Colonic mucosa (tissue), 4 donors: ENCODE measurements around the gene GALK2. TPM values are rescaled to one million over a fixed set of nuclear protein-coding genes. Genes with fewer than 3 reads are reported as not detected.
"Not testable (repeated sequence)": the region's sequence is repeated elsewhere in the genome, so short reads cannot be mapped to it uniquely, and the experiment has no call there.

Experiments used
- DNase-seq: peaks from one replicate; pipeline ENCODE4 v3.0.0-alpha.2; 2020
- H3K27ac ChIP-seq: fragments of 200-600 bp; one replicate; pipeline ENCODE4 v1.8.0; 2021
- H3K27me3 ChIP-seq: fragments of 200-600 bp; one replicate; pipeline ENCODE4 v1.8.0; 2021
- H3K36me3 ChIP-seq: fragments of 200-600 bp; one replicate; pipeline ENCODE4 v1.8.0; 2021
- H3K4me1 ChIP-seq: fragments of 200-600 bp; one replicate; pipeline ENCODE4 v1.8.0; 2021; ENCODE audit warnings: mild to moderate bottlenecking
- H3K4me3 ChIP-seq: fragments of 200-600 bp; one replicate; pipeline ENCODE4 v1.8.0; 2021
- H3K9ac ChIP-seq, 2 donors: one replicate each; pipeline ENCODE4 v1.7.0; 2013; ENCODE audit warnings: control low read depth in 2 of 2, low read depth in 2 of 2, low read length in 2 of 2
- H3K9me3 ChIP-seq: fragments of 200-600 bp; one replicate; pipeline ENCODE4 v1.8.0; 2021
- CTCF ChIP-seq: fragments of 200-600 bp; IDR thresholded peaks from one replicate; pipeline ENCODE4 v1.8.0; 2022; ENCODE audit warnings: antibody characterized with exemption, mild to moderate bottlenecking
- intact Hi-C: fragments of 100-400 bp; cut with DNase I; formaldehyde crosslinking; loops from one replicate; pipeline ENCODE4 v1.14.1; 2022
- total RNA-seq, 2 donors: library from RNA; stranded (reverse); fragmentation: NEBNext Ultra II Directional in 1 of 2; extraction: Animal tissue kit (Norgen Biotek cat#: 25700) in 1 of 2; gene quantifications; one replicate each; pipeline ENCODE4 v1.2.1, GENCODE V29; 2021
- donor health status: healthy.
- donor health status: DM: no; HTN: no; CAD: no.
- donor health status: DM: no; HTN: no; CAD: no.

The GALK2 gene
- total RNA-seq, 2 donors from 2014 or later = 39.7 to 48.3 TPM

DNA sequence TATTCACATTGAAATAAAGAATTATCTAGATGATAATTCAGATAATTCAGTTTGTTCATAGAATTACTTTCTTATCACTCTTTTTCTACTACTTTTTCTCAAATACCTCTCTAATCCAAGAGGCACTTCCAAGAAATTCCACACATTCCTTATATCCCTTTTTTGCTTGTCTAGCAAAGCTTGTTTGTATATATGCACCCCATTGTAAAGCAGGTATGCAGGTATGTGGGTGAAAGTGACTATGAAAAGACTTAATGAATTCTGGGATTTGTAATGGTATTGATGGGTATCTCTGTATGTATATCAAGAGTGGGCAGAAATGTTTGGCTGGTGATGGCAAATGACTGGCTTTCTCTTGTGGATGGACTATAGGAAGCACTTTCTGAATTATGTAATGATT is 158.9 kb downstream of the GALK2 start:
- Histone ChIP-seq H3K36me3 (no peaks in the 10 kb centered on the region), H3K9ac (no peak overlapping the region)

DNA sequence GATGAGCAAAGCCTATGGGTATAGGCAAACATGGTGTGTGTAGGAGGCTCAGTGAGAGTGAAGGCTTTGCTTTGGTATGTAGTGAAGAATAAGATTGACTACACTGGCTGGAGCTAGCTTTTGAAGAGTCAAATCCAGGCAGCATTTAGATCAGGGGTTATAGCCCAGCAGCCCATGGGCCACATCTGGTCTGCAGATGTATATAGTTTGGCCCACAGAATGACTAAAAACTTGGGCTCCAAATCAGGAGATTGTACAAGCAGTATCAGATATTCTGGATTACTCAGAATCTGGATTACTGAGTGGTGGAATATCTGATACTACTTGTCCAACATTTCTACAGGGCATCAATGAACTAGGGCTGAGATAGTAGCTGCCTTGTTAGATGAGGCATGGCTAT is 160.1 kb downstream of the GALK2 start:
- no peak overlapping the region for H3K9ac ChIP-seq
- no peak overlapping the region for H3K4me3 ChIP-seq
- no peaks in the 10 kb centered on the region for H3K27me3 ChIP-seq
- no peaks in the 10 kb centered on the region for H3K4me1 ChIP-seq
- TF ChIP-seq CTCF = no peak
- intact Hi-C loops = no loop called here
- H3K9me3 ChIP-seq = no peaks in the 10 kb centered on the region
- DNase-seq = no peak
- no peaks in the 10 kb centered on the region for H3K36me3 ChIP-seq
- no peak overlapping the region for H3K27ac ChIP-seq

More for the DNA sequence above, 158.9 kb downstream of the GALK2 start:
- no peaks in the 10 kb centered on the region for H3K27me3 ChIP-seq
- TF ChIP-seq CTCF = no peak
- no peak for DNase-seq
- no peak overlapping the region for H3K4me3 ChIP-seq
- H3K27ac ChIP-seq = no peak overlapping the region
- H3K4me1 ChIP-seq = no peaks in the 10 kb centered on the region
- H3K9me3 ChIP-seq = no peaks in the 10 kb centered on the region
- intact Hi-C loops = no loop called here

GRCh38 chr15:49331442-49331841 is 161.4 kb downstream of the GALK2 start:
- Histone ChIP-seq H3K9ac (no peak overlapping the region), H3K4me3 (no peak overlapping the region), H3K36me3 (no peaks in the 10 kb centered on the region), H3K9me3 (no peaks in the 10 kb centered on the region), H3K4me1 (no peaks in the 10 kb centered on the region), H3K27me3 (no peaks in the 10 kb centered on the region), H3K27ac (no peak overlapping the region)
- DNase-seq = no peak
- no peak for TF ChIP-seq CTCF
- intact Hi-C loops = no loop called here

- no peak for DNase-seq
- no peaks in the 10 kb centered on the region for H3K9me3 ChIP-seq
- no peaks in the 10 kb centered on the region for H3K27me3 ChIP-seq
- no peak overlapping the region for H3K4me3 ChIP-seq
- H3K27ac ChIP-seq = no peak overlapping the region
- no peaks in the 10 kb centered on the region for H3K4me1 ChIP-seq
- intact Hi-C loops = no loop called here
- no peak for TF ChIP-seq CTCF
- H3K36me3 ChIP-seq = no peaks in the 10 kb centered on the region
- H3K9ac ChIP-seq = no peak overlapping the region
Measured at GRCh38 chr15:49331951-49332350, 161.9 kb downstream of the GALK2 start.

GRCh38 chr15:49339656-49340055 is 169.6 kb downstream of the GALK2 start:
- intact Hi-C loops = no loop called here
- no peak for TF ChIP-seq CTCF
- DNase-seq = no peak

GRCh38 chr15:49343546-49343945 is 173.5 kb downstream of the GALK2 start:
- DNase-seq = no peak
- TF ChIP-seq CTCF = no peak
- Histone ChIP-seq H3K4me3 (no peak overlapping the region), H3K27me3 (no peaks in the 10 kb centered on the region), H3K4me1 (no peaks in the 10 kb centered on the region), H3K36me3 (no peaks in the 10 kb centered on the region), H3K27ac (no peak overlapping the region), H3K9me3 (no peaks in the 10 kb centered on the region), H3K9ac (no peak overlapping the region)
- intact Hi-C loops = no loop called here

More at GRCh38 chr15:49339656-49340055, 169.6 kb downstream of the GALK2 start:
- Histone ChIP-seq H3K9ac (no peak overlapping the region), H3K27ac (no peak overlapping the region), H3K36me3 (no peaks in the 10 kb centered on the region), H3K4me1 (no peaks in the 10 kb centered on the region), H3K27me3 (no peaks in the 10 kb centered on the region), H3K9me3 (no peaks in the 10 kb centered on the region), H3K4me3 (no peak overlapping the region)

- H3K4me1 ChIP-seq, H3K27me3 ChIP-seq, H3K9ac ChIP-seq, H3K27ac ChIP-seq, DNase-seq, H3K36me3 ChIP-seq, intact Hi-C loops, H3K4me3 ChIP-seq, H3K9me3 ChIP-seq: not testable (repeated sequence)
Measured at GRCh38 chr15:49354439-49354838, 184.4 kb downstream of the GALK2 start.
